GM18951 (cell line): Measurements from ENCODE around the gene OPA3.

Experiments
- POLR2A ChIP-seq: IDR thresholded peaks from 4 replicates; pipeline ENCODE4 v1.6.1; 2011; ENCODE audit warnings: mild to moderate bottlenecking; ENCODE audit not compliant: insufficient read length, insufficient read depth; ENCODE audit errors: extremely low read depth
- in situ Hi-C: fragments of 300-500 bp; cut with MboI; formaldehyde crosslinking; loops from one replicate; pipeline ENCODE4 v1.12.0; 2022; ENCODE audit warnings: low sequenced_read_pairs, mixed read lengths, inconsistent platforms; ENCODE audit not compliant: unreplicated experiment

Gene OPA3

DNA sequence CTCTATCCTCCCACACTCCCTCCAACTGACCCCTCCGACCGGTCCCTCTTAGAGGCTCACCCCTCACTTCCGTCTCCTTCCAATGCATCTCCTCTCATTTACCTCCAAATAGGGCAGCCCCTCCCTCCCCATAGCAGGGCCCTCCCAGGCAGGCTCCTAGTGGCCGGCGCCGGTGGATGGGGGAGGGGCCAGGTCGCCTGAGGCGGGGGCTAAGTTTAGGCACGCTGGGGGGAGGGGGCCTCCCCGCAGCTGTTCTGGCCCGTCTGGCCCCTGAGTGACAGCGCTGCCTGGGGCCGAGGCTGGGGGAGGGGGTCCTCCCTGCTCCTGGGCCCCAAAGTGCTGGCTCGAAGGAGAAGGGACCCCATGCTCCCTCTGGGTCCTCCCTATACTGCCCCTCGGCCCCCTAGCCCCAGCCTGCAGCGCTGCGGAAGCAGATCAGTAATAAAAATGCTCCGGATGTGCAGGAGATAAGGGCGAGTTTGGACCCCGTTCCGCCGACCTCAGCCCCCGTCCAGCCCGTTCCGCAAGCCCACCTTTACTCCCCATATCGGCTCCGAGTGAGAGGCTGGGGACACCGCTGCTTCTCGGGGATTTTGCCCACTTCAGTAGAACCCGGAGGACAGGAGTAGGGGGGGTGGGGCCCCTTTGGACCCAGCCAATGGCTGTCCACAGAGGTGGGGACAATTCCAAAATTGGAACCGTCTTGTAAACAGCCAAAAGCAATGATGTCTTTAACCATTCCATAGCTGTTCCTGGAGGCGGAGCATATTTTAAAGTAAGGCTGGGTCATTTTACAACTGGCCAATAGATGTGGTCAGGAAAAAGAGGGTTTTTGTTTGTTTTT, 91.8 kb downstream of the OPA3 start:
- in situ Hi-C loops: no loop called here
- TF ChIP-seq POLR2A: no peak

DNA sequence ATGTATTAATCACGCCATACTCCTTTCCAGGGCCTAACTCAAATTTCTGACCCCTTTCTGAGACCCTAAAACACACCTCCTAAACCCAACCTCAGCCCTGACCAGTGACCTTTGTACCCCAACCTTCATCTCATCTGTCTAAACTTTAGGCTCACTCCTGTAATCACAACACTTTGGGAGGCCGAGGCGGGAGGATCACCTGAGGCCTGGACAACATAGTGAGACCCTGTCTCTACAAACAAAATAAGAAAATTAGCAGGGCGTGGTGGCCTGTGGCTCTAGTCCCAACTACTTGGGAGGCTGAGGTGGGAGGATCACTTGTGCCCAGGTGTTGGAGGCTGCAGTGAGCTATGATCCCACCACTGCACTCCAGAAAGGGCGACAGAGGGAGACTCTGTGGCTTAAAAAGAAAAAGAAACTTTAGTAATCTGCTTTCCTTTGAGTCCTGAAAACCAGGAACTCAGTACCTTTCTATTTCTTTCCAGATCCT, 92.4 kb downstream of the OPA3 start:
- in situ Hi-C loops: no loop called here
- no peak for TF ChIP-seq POLR2A

DNA sequence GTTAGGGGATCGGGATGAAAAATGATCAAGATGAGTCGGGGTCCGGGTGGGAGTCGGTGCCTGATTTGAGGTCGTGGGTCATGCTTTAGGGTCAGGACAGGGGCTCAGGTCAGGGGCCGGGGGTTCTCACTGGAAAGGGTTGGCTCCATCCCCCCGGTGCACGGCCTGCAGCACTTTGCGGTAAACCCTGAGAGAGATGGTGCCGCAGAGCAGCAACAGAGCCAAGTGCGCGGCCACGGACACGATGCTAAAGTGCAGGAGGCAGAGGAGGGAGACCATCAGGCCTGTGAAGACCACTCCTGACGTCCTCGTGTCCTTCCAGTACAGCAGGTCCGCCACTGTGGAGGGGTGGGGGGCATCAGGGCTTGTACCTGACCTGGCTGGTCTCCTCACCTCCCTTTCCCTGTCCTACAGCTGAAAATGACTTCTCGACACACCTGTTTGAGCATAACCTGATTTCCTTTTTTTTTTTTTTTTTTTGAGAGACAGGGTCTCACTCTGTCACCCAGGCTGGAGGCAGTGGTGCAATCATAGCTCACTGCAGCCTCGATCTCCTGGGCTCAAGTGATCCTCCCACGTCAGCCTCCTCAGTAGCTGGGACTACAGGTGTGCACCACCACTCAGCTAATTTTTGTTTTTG, 95.3 kb downstream of the OPA3 start:
- in situ Hi-C loops: no loop called here
- no peak for TF ChIP-seq POLR2A

DNA sequence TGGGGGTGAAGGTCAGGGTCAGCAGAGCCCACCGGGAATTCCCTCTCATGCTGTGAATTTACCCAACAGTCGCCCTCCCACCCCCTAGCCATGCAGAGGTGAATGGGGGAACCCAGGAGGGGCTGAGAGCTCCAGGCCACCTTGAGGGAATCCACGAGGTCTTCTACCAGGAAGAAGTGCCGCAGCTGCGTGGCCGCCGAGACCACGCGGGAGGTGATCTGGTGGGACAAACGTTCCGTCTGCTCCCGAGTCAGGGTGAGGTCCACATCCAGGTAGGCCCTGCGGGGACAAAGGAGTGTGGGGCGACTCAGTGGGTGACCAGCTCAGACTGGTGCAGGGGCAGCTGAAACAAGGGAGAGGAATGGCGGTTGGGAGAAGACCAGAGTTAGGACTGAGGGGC, 95.9 kb downstream of the OPA3 start:
- no peak for TF ChIP-seq POLR2A
- in situ Hi-C loops: no loop called here

DNA sequence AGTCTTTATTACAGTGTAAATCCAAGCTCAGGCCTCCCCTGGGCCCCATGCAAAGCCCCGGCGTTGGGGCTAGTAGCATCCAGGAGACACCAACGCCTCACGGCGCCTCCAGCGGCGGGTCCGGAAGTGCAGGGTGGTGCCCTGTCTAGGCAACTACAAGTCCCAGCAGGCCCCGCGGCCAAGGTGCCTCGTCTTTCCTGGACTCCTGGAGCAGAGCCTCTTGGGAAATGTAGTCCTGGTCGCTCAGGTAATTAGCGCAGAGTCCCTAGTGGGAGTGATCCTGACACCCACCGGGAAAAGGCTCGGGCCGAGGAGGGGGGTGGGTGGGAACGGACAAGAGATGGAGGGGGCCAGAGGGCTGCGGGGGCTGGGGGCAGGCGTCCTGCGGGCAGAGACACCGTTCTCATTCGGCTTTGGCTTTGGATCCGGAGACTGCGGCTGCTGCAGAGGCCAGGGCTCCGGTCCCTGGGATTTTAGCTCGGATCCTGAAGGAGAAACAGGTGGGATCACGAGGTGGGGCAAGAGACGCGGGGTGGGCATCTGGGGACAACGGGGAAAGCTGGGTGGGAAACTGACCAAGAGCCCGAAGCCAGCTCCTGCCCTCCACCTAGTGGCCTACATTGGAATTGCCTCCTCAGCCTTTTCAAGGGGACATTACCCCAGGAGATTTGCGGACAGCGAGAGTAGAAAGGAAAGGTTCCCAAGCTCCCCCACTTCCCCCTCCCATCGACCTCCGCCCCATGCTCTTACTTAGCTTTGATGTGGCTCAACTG, 99.1 kb downstream of the OPA3 start:
- in situ Hi-C loops: no loop called here
- peak; percentile 25 for TF ChIP-seq POLR2A

DNA sequence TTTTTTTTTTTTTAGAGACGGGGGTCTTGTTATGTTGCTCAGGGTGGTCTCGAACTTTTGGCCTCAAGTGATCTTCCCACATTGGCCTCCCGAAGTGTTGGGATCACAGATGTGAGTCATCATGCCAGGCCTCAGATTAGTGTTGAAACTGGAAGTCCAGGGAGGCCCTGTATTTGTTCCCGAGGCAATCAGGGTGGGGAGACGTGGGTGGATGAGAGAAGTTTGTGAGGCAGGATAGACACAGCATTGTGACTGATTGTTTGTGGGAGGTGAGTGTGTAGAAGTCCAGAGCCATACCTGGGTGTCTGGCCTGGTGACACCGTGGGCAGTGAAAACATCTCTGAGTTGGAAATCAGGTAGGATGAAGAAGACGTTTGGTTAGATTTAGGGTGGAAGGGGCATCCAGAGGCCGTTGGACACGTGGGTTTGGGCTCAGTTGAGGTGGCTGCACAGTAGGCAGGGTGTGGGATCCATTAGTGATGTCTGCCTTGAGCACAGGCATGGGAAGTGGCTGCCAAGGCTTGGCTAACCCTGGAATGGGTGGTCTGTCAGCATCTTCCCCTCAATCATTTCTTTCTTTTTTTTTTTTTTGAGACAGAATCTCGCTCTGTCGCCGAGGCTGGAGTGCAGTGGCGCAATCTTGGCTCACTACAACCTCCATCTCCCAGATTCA, 100.2 kb downstream of the OPA3 start:
- no peak for TF ChIP-seq POLR2A
- in situ Hi-C loops: no loop called here

DNA sequence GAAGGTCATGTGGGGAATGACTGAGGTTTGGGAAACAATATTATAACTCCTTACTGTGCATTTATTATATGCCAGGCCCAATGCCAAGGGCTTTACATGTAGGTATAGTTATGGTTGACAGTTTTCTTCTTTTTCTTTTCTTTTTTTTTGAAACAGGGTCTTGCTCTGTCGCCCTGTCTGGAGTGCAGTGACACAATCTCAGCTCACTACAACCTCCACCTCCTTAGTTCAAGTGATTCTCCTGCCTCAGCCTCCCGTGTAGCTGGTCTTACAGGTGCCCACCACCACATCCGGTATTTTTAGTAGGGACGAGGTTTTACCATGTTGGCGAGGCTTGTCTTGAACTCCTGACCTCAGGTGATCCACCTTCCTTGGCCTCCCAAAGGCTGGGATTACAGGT, 101.6 kb downstream of the OPA3 start:
- in situ Hi-C loops: no loop called here
- no peak for TF ChIP-seq POLR2A

DNA sequence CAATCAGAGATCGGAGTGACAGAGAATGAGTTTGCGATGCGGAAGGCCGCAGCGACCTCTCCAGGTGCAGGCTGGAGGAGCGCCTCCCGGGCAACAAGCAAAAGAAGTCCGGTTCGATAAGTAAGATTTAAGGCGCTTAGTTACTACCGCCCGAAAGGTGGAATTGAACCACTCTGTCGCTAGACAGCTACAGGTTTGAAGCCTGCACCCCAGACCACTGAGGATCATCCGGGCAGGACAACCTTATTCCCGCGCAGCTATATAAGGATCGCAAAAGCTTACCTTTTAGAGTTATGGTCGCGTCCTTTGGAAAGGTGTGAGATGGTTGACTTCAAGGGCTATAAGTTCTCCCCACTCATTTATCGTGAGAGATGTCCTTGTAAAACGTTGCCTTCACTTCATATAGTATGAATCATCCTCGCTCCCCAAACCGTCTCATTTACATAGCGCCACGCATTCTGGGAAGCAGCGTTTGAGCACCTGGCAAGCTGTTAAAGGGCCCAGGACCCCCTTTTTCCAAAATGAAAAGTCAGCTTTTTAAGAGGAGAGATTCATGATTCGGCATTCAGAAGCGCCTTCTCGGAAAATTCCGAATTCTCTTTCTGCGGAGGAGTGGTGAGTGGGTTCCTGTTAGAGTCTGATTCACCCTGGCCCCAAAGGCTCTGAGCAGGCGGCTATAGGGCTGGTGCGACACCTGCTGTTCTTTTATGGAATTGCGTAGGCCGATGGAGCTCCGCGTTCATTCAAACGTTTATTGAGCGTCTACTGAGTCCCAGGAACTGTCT, 106.0 kb downstream of the OPA3 start:
- TF ChIP-seq POLR2A: peak; percentile 50
- in situ Hi-C loops: loop anchor here (5.0 kb wide), 1 partner anchor 36 kb away; no protein-coding TSS in a partner anchor

DNA sequence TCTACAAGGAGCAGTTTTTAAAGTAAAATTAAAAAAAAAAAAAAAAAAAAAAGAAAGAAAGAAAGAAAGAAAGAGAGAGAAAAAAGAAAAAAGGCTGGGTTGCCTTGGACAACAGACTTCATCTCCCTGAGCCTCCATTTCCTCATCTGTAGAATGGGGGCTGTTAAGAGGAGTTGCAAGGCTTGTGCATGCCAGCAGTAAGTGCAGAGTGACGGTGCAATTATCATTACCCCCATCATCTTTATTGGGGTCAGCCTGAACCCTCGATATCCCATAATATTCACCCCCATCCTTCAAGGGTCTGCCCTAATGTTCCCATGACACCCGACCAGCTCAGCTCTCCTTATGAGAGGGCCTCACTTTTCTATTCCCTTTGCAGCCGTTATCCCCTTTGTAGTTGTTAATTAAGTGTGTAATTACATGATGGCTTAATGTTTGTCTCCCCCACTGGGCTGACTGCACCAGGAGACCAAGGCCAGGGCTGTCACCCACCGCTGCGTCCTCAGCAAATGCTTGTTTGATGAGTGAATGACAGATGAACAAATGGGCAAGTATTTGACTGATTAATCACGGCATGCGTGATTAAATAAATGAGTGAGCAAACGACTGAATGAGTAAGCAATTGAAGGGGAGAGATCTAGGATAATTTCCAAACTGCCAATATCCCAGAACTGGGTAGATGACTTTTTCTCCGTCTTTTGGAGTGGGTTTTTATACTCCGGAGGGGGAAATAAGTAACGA, 106.7 kb downstream of the OPA3 start:
- no peak for TF ChIP-seq POLR2A
- in situ Hi-C loops: loop anchor here (5.0 kb wide), 1 partner anchor 36 kb away; no protein-coding TSS in a partner anchor
